CD4-positive, alpha-beta T cell treated with Interleukin-4 for 1 hour (primary cell): ENCODE data around the gene REEP3.

Experiments used
- DNase-seq, 2 donors: peaks; one replicate each; pipeline ENCODE4 v3.0.0-alpha.2; 2020 to 2022

REEP3 gene

GRCh38 chr10:63515002-63515763 lies 6.0 kb upstream of the REEP3 start:
- DNase-seq = peak in 1 of 2 donors; percentile 23

GRCh38 chr10:63516207-63516606 lies 5.0 kb upstream of the REEP3 start:
- no peak for DNase-seq

GRCh38 chr10:63518690-63519288 lies 2.4 kb upstream of the REEP3 start:
- no peak for DNase-seq

GRCh38 chr10:63521416-63522276 lies 445 bp downstream of the REEP3 start:
- peak; percentile 44 to 57 for DNase-seq

GRCh38 chr10:63522277-63522687 lies 1.1 kb downstream of the REEP3 start:
- peak in 1 of 2 donors; percentile 59 for DNase-seq

- DNase-seq = no peak
Observed at GRCh38 chr10:63522995-63523394, 1.8 kb downstream of the REEP3 start.

GRCh38 chr10:63525021-63525420 lies 3.8 kb downstream of the REEP3 start:
- no peak for DNase-seq

GRCh38 chr10:63527401-63527800 lies 6.2 kb downstream of the REEP3 start:
- DNase-seq = no peak

- DNase-seq = no peak
Observed at GRCh38 chr10:63528084-63528744, 7.0 kb downstream of the REEP3 start.

- DNase-seq = no peak
Observed at GRCh38 chr10:63530409-63530808, 9.2 kb downstream of the REEP3 start.

GRCh38 chr10:63534723-63535122 lies 13.5 kb downstream of the REEP3 start:
- DNase-seq = no peak

GRCh38 chr10:63536698-63537097 lies 15.5 kb downstream of the REEP3 start:
- no peak for DNase-seq

- DNase-seq = no peak
Observed at GRCh38 chr10:63537536-63537935, 16.3 kb downstream of the REEP3 start.

GRCh38 chr10:63539377-63539776 lies 18.2 kb downstream of the REEP3 start:
- no peak for DNase-seq

- DNase-seq = no peak
Observed at GRCh38 chr10:63539994-63540393, 18.8 kb downstream of the REEP3 start.

GRCh38 chr10:63542835-63543575 lies 21.8 kb downstream of the REEP3 start:
- DNase-seq = no peak

- DNase-seq = no peak
Observed at GRCh38 chr10:63543576-63543962, 22.4 kb downstream of the REEP3 start.

- DNase-seq = no peak
Observed at GRCh38 chr10:63544418-63544817, 23.2 kb downstream of the REEP3 start.

GRCh38 chr10:63547628-63548360 lies 26.6 kb downstream of the REEP3 start:
- DNase-seq = no peak

- no peak for DNase-seq
Observed at GRCh38 chr10:63548860-63549259, 27.7 kb downstream of the REEP3 start.

- DNase-seq = no peak
Observed at GRCh38 chr10:63549810-63550209, 28.6 kb downstream of the REEP3 start.

- DNase-seq = no peak
Observed at GRCh38 chr10:63553031-63553430, 31.8 kb downstream of the REEP3 start.
